Activated CD4-positive, alpha-beta T cell treated with anti-CD3 and anti-CD28 coated beads, Interleukin-2, Interleukin-6, amounts not matched to agents 100 ng/mL and 50 ng/mL, durations not matched to agents 16 hours and 8 hours (primary cell): Measurements from ENCODE around the gene ASCL3.
"Not testable (repeated sequence)": the region's sequence is repeated elsewhere in the genome, so short reads cannot be mapped to it uniquely, and the experiment has no call there.

Experiments
- DNase-seq: peaks from one replicate; pipeline ENCODE4 v3.0.0-alpha.2; 2020

ASCL3 gene

GRCh38 chr11:8947230-8947943 is 4.6 kb upstream of the ASCL3 start:
- DNase-seq = no peak

- DNase-seq = no peak
Measured at GRCh38 chr11:8941341-8942103, 1.3 kb downstream of the ASCL3 start.

GRCh38 chr11:8937659-8938058 is 5.2 kb downstream of the ASCL3 start:
- DNase-seq = no peak

- no peak for DNase-seq
Measured at GRCh38 chr11:8937159-8937558, 5.7 kb downstream of the ASCL3 start.

- not testable (repeated sequence) for DNase-seq
Measured at GRCh38 chr11:8935789-8936188, 7.0 kb downstream of the ASCL3 start.

- no peak for DNase-seq
Measured at GRCh38 chr11:8934742-8935488, 7.9 kb downstream of the ASCL3 start.

GRCh38 chr11:8933931-8934330 is 8.9 kb downstream of the ASCL3 start:
- no peak for DNase-seq

GRCh38 chr11:8932564-8933180 is 10.1 kb downstream of the ASCL3 start, which contains the start of gene C11orf16:
C11orf16 (minus strand) TSS chr11:8932947; CDS start chr11:8932308, 639 bp downstream.
- no peak for DNase-seq

- no peak for DNase-seq
Measured at GRCh38 chr11:8930456-8931175, 12.2 kb downstream of the ASCL3 start.

GRCh38 chr11:8928981-8929615 is 13.7 kb downstream of the ASCL3 start:
- DNase-seq = no peak

GRCh38 chr11:8928205-8928604 is 14.6 kb downstream of the ASCL3 start:
- no peak for DNase-seq

GRCh38 chr11:8927233-8927632 is 15.6 kb downstream of the ASCL3 start:
- no peak for DNase-seq

GRCh38 chr11:8926236-8926635 is 16.6 kb downstream of the ASCL3 start:
- no peak for DNase-seq

- no peak for DNase-seq
Measured at GRCh38 chr11:8925711-8926110, 17.1 kb downstream of the ASCL3 start.

GRCh38 chr11:8922691-8923090 is 20.1 kb downstream of the ASCL3 start:
- DNase-seq = no peak

GRCh38 chr11:8917157-8917825 is 25.5 kb downstream of the ASCL3 start:
- DNase-seq = no peak

- no peak for DNase-seq
Measured at GRCh38 chr11:8914661-8915018, 28.2 kb downstream of the ASCL3 start.

- DNase-seq = peak; percentile 52
Measured at GRCh38 chr11:8913961-8914660, 28.7 kb downstream of the ASCL3 start.

- DNase-seq = peak; percentile 96
Measured at GRCh38 chr11:8911029-8911823, 31.6 kb downstream of the ASCL3 start, which contains the start of gene AKIP1. AKIP1 (plus strand) TSS chr11:8911189; CDS start chr11:8911450, 261 bp downstream.

- no peak for DNase-seq
Measured at GRCh38 chr11:8910649-8911026, 32.2 kb downstream of the ASCL3 start.
